ENCODE measurements around the gene RPS3A.
"Not testable (repeated sequence)": the region's sequence is repeated elsewhere in the genome, so short reads cannot be mapped to it uniquely, and the experiment has no call there.

The RPS3A gene

GRCh38 chr4:151133311-151133710 is 33.9 kb downstream of the RPS3A start:
- no peaks in the 10 kb centered on the region for H3K9me3 ChIP-seq (ENCODE audit: low read depth, low read length)
- no peak overlapping the region for H3K27ac ChIP-seq
- DNase-seq (ENCODE audit: low read depth, low spot score), result no peak
- H3K36me3 ChIP-seq (ENCODE audit: insufficient read depth, low read length), result no peaks in the 10 kb centered on the region
- H3K4me3 ChIP-seq, result no peak overlapping the region
- H3K9ac ChIP-seq (ENCODE audit: insufficient read length), result no peak overlapping the region
- TF ChIP-seq EZH2 (IDR thresholded peaks at IDR 0.05) (no peak), POLR2AphosphoS5 (IDR thresholded peaks at IDR 0.05; ENCODE audit: borderline replicate concordance, low read depth, low read length) (no peak), FOXP2 (optimal IDR thresholded peaks at IDR 0.05; ENCODE audit: control extremely low read depth, extremely low read length, insufficient read depth) (no peak)

DNA sequence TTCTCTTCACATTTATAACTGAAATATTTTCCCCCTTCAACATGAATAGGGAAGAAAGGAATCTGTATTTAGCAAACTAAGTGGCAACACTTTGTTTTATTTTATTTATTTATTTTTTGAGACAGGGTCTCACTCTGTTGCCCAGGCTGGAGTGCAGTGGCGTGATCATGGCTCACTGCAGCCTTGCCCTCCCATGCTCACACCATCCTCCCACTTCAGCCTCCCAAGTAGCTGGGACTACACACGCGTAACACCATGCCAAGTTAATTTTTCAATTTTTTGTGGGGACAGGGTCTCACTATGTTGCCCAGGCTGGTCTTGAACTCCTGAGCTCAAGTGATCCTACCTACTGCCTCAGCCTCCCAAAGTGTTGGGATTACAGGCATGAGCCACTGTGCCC is 36.6 kb downstream of the RPS3A start:
- H3K9me3 ChIP-seq (ENCODE audit: low read depth, low read length); H3K36me3 ChIP-seq (ENCODE audit: insufficient read depth, low read length); H3K4me3 ChIP-seq; H3K27ac ChIP-seq; DNase-seq (ENCODE audit: low read depth, low spot score); H3K9ac ChIP-seq (ENCODE audit: insufficient read length): not testable (repeated sequence)

DNA sequence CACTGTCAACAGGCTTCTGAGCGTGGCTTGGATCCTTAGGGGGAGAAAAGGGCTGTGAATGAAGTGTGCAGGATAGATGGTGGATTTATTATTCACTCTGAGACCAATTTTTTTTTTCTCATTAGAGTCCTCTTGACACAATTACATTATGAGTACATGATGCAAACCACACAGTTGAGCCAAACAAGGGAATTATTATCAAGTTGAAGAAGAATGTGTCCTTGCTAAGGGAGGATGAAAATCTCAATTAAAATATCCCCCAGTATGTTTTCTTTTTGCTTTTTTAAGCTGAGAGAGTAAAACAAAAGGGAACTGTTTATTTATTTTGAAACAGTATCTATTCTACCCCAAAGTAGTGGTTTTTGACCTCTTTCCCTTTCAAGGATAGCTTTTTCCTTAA is 40.4 kb downstream of the RPS3A start:
- Histone ChIP-seq H3K9ac (ENCODE audit: insufficient read length) (no peak overlapping the region), H3K27ac (no peak overlapping the region), H3K9me3 (ENCODE audit: low read depth, low read length) (no peaks in the 10 kb centered on the region), H3K36me3 (ENCODE audit: insufficient read depth, low read length) (no peaks in the 10 kb centered on the region), H3K4me3 (no peak overlapping the region)
- DNase-seq (ENCODE audit: low read depth, low spot score), result no peak
- TF ChIP-seq POLR2AphosphoS5 (IDR thresholded peaks at IDR 0.05; ENCODE audit: borderline replicate concordance, low read depth, low read length) (no peak), FOXP2 (optimal IDR thresholded peaks at IDR 0.05; ENCODE audit: control extremely low read depth, extremely low read length, insufficient read depth) (no peak), EZH2 (IDR thresholded peaks at IDR 0.05) (no peak)

DNA sequence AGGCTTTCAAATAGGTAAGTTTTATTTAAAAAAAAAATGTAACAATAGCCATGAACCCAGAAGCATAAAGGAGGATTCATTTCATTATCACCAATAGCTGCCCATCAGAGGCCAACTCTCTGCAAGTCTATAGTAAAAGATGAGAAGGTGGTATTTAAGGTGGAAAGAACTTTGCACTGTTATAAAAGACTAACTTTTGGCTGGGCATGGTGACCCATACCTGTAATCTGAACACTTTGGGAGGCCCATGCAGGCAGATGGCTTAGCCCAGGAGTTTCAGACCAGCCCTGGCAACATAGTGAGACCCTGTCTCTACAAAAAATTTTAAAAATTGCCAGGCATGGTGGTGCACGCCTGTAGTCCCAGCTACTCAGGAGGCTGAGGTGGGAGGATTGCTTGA is 43.3 kb downstream of the RPS3A start:
- Histone ChIP-seq H3K9me3 (ENCODE audit: low read depth, low read length) (no peaks in the 10 kb centered on the region), H3K4me3 (no peak overlapping the region), H3K27ac (no peak overlapping the region), H3K36me3 (ENCODE audit: insufficient read depth, low read length) (no peaks in the 10 kb centered on the region), H3K9ac (ENCODE audit: insufficient read length) (no peak overlapping the region)
- no peak for TF ChIP-seq FOXP2 (optimal IDR thresholded peaks at IDR 0.05; ENCODE audit: control extremely low read depth, extremely low read length, insufficient read depth)
- TF ChIP-seq EZH2 (IDR thresholded peaks at IDR 0.05), result no peak
- TF ChIP-seq POLR2AphosphoS5 (IDR thresholded peaks at IDR 0.05; ENCODE audit: borderline replicate concordance, low read depth, low read length), result no peak
- no peak for DNase-seq (ENCODE audit: low read depth, low spot score)

DNA sequence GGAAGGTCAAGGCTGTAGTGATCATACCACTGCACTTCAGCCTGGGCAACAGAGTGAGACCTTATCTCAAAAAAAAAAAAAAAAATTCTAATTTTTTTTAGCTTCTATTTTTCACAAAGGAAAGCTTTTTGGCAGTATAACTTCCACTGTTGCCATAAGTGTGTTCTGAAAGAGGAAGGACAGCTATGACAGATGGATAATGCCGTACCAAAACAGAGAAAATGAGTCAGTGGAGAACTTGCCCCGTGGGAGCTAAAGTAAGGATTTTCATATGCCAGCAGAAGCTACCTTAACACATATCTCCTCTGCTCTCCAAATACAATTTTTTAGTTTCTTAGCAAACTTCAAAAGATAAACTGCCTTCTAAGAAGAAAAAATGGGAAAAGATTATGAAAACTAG is 43.7 kb downstream of the RPS3A start:
- Histone ChIP-seq H3K36me3 (ENCODE audit: insufficient read depth, low read length) (no peaks in the 10 kb centered on the region), H3K27ac (no peak overlapping the region), H3K4me3 (no peak overlapping the region), H3K9me3 (ENCODE audit: low read depth, low read length) (no peaks in the 10 kb centered on the region), H3K9ac (ENCODE audit: insufficient read length) (no peak overlapping the region)
- TF ChIP-seq POLR2AphosphoS5 (IDR thresholded peaks at IDR 0.05; ENCODE audit: borderline replicate concordance, low read depth, low read length), result no peak
- TF ChIP-seq FOXP2 (optimal IDR thresholded peaks at IDR 0.05; ENCODE audit: control extremely low read depth, extremely low read length, insufficient read depth), result no peak
- no peak for TF ChIP-seq EZH2 (IDR thresholded peaks at IDR 0.05)
- DNase-seq (ENCODE audit: low read depth, low spot score), result no peak

- Histone ChIP-seq H3K9me3 (ENCODE audit: low read depth, low read length) (no peaks in the 10 kb centered on the region), H3K9ac (ENCODE audit: insufficient read length) (no peak overlapping the region), H3K4me3 (no peak overlapping the region), H3K36me3 (ENCODE audit: insufficient read depth, low read length) (no peaks in the 10 kb centered on the region), H3K27ac (no peak overlapping the region)
- no peak for DNase-seq (ENCODE audit: low read depth, low spot score)
- TF ChIP-seq POLR2AphosphoS5 (IDR thresholded peaks at IDR 0.05; ENCODE audit: borderline replicate concordance, low read depth, low read length), result no peak
- no peak for TF ChIP-seq EZH2 (IDR thresholded peaks at IDR 0.05)
- no peak for TF ChIP-seq FOXP2 (optimal IDR thresholded peaks at IDR 0.05; ENCODE audit: control extremely low read depth, extremely low read length, insufficient read depth)
Measured at GRCh38 chr4:151143811-151144210, 44.4 kb downstream of the RPS3A start.

DNA sequence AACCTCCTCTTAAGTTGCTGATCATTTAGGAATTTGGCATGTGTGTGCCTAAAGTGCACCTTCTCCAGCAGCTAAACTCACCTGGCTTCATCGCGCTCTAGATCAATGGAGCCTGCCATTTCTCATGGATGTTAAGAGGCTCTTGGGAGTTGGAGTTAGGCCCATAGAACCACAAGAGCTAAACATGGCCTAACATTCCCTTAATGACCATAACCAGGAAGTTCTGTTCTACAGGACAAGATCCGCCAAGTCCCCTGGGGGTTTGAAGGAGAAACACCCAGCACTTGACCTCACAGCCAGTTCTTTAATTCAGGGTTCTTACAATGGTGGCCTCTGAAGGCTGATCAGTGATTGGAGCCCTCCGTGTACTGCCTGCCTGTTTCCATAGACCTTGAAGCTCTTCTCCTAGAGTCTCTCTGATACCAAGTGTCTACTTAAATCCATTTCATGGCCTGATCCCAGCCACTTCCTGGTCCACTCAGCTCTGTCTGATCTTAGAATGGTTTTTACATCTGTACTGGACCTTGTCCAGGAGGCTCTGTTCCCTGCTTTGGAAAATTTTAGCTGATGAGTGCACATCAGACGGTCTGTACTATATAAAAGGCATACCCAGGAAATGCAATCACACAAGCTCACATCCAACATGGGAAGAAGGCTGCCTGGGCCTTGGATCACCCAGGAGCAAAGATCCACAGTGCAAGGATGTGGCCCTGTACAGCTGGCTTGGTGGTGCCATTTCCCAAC is 45.1 kb downstream of the RPS3A start:
- H3K36me3 ChIP-seq (ENCODE audit: insufficient read depth, low read length), result no peaks in the 10 kb centered on the region
- H3K9me3 ChIP-seq (ENCODE audit: low read depth, low read length), result no peaks in the 10 kb centered on the region
- TF ChIP-seq POLR2AphosphoS5 (IDR thresholded peaks at IDR 0.05; ENCODE audit: borderline replicate concordance, low read depth, low read length) (no peak), EZH2 (IDR thresholded peaks at IDR 0.05) (no peak), FOXP2 (optimal IDR thresholded peaks at IDR 0.05; ENCODE audit: control extremely low read depth, extremely low read length, insufficient read depth) (no peak)
- no peak overlapping the region for H3K4me3 ChIP-seq
- no peak overlapping the region for H3K9ac ChIP-seq (ENCODE audit: insufficient read length)
- DNase-seq (ENCODE audit: low read depth, low spot score), result no peak
- no peak overlapping the region for H3K27ac ChIP-seq

DNA sequence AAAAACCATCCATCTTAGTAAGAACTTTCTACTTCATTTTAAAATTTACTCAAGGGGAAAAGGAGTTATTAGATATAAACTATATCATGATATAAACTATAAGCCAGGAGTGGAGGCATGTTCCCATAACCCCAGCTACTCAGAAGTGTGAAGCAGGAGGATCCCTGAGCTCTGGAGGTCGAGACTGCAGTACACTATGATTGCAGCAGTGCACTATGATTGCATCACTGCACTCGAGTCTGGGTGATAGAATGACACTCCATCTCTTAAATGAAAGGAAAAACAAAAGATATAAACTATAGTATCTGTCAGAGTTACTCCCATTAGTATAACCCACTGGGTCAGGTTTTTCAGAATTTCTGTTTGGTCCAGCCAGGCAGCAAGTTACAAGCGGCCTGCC is 47.6 kb downstream of the RPS3A start:
- no peak for TF ChIP-seq POLR2AphosphoS5 (IDR thresholded peaks at IDR 0.05; ENCODE audit: borderline replicate concordance, low read depth, low read length)
- TF ChIP-seq EZH2 (IDR thresholded peaks at IDR 0.05), result no peak
- no peak for TF ChIP-seq FOXP2 (optimal IDR thresholded peaks at IDR 0.05; ENCODE audit: control extremely low read depth, extremely low read length, insufficient read depth)
- no peak overlapping the region for H3K4me3 ChIP-seq
- no peak overlapping the region for H3K27ac ChIP-seq
- no peak overlapping the region for H3K9ac ChIP-seq (ENCODE audit: insufficient read length)
- no peaks in the 10 kb centered on the region for H3K9me3 ChIP-seq (ENCODE audit: low read depth, low read length)
- H3K36me3 ChIP-seq (ENCODE audit: insufficient read depth, low read length), result no peaks in the 10 kb centered on the region
- DNase-seq (ENCODE audit: low read depth, low spot score), result no peak

DNA sequence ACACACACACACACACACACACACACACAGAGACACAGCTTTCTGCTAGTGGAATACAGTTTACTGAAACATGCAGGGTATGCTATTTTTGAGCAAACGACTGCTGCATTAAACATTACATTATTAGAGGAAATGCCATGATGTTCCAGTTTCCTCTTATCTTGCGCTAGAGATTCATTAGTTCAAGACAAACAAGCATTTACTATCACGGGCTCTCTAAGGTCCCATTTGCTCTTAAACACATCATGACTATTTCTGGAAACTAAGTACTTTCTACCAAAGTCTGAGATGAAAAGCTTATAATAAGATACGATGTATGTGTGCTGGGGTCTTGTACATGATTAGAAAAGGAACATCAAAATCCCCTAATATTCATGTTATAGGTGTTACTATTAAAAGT is 48.8 kb downstream of the RPS3A start:
- no peaks in the 10 kb centered on the region for H3K9me3 ChIP-seq (ENCODE audit: low read depth, low read length)
- H3K4me3 ChIP-seq, result no peak overlapping the region
- H3K27ac ChIP-seq, result no peak overlapping the region
- TF ChIP-seq POLR2AphosphoS5 (IDR thresholded peaks at IDR 0.05; ENCODE audit: borderline replicate concordance, low read depth, low read length) (no peak), FOXP2 (optimal IDR thresholded peaks at IDR 0.05; ENCODE audit: control extremely low read depth, extremely low read length, insufficient read depth) (no peak), EZH2 (IDR thresholded peaks at IDR 0.05) (no peak)
- H3K36me3 ChIP-seq (ENCODE audit: insufficient read depth, low read length), result no peaks in the 10 kb centered on the region
- no peak overlapping the region for H3K9ac ChIP-seq (ENCODE audit: insufficient read length)
- DNase-seq (ENCODE audit: low read depth, low spot score), result no peak

Data from SK-N-MC (cell line).